ENCODE results near the gene CTDP1. TPM values are rescaled to one million over a fixed set of nuclear protein-coding genes. Genes with fewer than 3 reads are reported as not detected.
A peak's percentile ranks its signal among the peaks of the same experiment; 100 is the strongest.

Gene CTDP1
- total RNA-seq, 4 donors from 2014 or later = 20.7 to 36.2 (median 25.8) TPM

DNA sequence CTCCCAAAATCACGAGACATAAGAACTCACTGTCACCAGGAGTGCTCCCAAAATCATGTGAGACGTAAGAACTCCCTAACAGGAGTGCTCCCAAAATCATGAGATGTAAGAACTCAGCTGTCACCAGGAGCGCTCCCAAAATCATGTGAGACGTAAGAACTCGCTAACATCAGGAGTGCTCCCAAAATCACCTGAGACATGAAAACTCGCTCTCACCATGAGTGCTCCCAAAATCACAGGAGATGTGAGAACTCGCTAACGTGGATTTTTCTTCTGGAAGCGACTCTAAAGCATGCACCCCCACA, 53.1 kb downstream of the CTDP1 start:
- Histone ChIP-seq H3K4me3 (no peak overlapping the region), H3K36me3 (peaks cover 0 to 97% (median 0%) of the 10 kb centered on the region in 3 donors), H3K4me1 (no peaks in the 10 kb centered on the region), H3K9me3 (peaks cover 0 to 33% (median 8%) of the 10 kb centered on the region in 4 donors), H3K27me3 (no peaks in the 10 kb centered on the region), H3K27ac (no peak overlapping the region)
- TF ChIP-seq POLR2A (IDR thresholded peaks at IDR 0.05) = no peak
- TF ChIP-seq, protein P1, sequence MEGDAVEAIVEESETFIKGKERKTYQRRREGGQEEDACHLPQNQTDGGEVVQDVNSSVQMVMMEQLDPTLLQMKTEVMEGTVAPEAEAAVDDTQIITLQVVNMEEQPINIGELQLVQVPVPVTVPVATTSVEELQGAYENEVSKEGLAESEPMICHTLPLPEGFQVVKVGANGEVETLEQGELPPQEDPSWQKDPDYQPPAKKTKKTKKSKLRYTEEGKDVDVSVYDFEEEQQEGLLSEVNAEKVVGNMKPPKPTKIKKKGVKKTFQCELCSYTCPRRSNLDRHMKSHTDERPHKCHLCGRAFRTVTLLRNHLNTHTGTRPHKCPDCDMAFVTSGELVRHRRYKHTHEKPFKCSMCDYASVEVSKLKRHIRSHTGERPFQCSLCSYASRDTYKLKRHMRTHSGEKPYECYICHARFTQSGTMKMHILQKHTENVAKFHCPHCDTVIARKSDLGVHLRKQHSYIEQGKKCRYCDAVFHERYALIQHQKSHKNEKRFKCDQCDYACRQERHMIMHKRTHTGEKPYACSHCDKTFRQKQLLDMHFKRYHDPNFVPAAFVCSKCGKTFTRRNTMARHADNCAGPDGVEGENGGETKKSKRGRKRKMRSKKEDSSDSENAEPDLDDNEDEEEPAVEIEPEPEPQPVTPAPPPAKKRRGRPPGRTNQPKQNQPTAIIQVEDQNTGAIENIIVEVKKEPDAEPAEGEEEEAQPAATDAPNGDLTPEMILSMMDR (IDR thresholded peaks at IDR 0.05) = no peak
- no peak for DNase-seq

DNA sequence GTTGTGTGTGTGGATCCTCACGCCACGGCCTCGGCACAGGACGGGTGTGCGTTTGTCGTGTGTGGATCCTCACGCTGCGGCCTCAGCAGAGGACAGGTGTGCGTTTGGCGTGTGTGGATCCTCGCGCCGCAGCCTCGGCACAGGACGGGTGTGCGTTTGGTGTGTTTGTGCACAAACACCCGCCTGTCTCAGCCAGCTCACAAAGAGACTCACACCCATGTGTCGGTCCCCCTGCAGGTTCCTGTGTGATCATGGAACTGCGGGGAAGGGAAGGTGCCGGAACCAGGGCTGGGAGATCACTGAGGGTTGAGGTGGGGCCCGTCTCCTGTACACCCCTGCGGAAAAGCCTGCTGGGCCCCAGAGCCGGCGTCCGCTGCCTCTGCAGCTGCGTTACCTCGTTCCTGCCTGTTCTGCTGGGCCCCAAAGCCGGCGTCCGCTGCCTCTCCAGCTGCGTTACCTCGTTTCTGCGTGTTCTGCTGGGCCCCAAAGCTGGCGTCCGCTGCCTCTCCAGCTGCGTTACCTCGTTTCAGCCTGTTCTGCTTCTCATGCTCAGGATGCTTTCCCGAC, 53.6 kb downstream of the CTDP1 start:
- no peak for TF ChIP-seq POLR2A (IDR thresholded peaks at IDR 0.05)
- TF ChIP-seq, protein P1 (IDR thresholded peaks at IDR 0.05) = no peak
- H3K4me1 ChIP-seq = no peaks in the 10 kb centered on the region

GRCh38 chr18:79733986-79734770, 54.6 kb downstream of the CTDP1 start:
- DNase-seq = peak in 1 of 3 donors; percentile 30
- TF ChIP-seq, protein P1 (IDR thresholded peaks at IDR 0.05) = no peak
- TF ChIP-seq POLR2A (IDR thresholded peaks at IDR 0.05) = no peak
- Histone ChIP-seq H3K36me3 (peaks cover 0 to 97% (median 0%) of the 10 kb centered on the region in 3 donors), H3K9me3 (peaks cover 0 to 33% (median 8%) of the 10 kb centered on the region in 4 donors), H3K4me1 (no peaks in the 10 kb centered on the region), H3K4me3 (no peak overlapping the region), H3K27me3 (no peaks in the 10 kb centered on the region), H3K27ac (no peak overlapping the region)

More for the DNA sequence above, 53.6 kb downstream of the CTDP1 start:
- H3K27me3 ChIP-seq = no peaks in the 10 kb centered on the region
- DNase-seq = no peak
- peaks cover 0 to 33% (median 8%) of the 10 kb centered on the region in 4 donors for H3K9me3 ChIP-seq
- H3K36me3 ChIP-seq = peaks cover 0 to 97% (median 0%) of the 10 kb centered on the region in 3 donors
- H3K4me3 ChIP-seq = no peak overlapping the region
- no peak overlapping the region for H3K27ac ChIP-seq

DNA sequence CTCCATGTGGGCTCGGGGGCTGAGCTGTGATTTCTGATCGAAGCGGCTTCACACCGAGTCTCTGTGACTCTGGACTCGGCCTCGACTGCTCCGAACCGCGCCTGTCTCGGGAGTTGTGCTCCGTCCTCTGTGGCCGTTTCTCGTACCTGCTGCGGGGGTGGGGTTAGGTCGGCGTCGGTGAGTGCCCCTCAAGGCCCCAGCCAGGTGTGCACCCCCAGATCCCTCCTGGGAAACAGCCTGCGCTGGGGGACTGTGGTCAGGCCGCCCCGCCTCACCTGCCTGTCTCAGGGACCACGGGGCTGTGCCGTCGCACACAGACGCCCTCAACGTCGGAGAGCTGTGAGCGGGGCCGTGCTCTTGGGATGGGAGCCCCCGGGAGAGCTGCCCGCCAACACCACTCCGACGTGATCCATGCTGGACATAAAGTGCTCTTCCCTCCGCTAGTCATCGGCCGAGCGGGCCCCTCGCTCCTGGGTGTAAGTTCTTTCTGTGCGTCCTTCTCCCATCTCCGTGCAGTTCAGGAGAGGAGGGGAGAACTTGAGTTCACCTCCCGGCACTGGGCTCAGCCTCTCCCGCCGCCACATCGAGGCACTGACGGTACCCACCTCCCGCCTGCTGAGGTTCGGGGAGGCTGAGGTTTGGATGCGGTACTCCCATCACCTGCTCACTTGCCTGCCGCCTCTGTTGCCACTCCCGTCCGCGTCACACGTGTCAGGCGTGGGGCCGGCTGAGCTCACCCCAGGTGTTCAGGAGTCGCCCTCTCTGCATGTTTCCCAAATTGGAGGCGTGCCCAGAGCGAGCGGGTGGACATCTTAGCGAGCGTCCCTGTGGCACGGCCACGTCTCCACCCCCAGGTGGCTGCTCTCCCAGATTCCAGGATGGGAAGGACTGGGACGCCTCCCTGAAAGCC, 55.7 kb downstream of the CTDP1 start:
- Histone ChIP-seq H3K27me3 (no peaks in the 10 kb centered on the region), H3K27ac (no peak overlapping the region), H3K9me3 (peaks cover 0 to 31% (median 8%) of the 10 kb centered on the region in 4 donors), H3K4me3 (no peak overlapping the region), H3K4me1 (no peaks in the 10 kb centered on the region), H3K36me3 (peaks cover 0 to 92% (median 0%) of the 10 kb centered on the region in 3 donors)
- peak in 1 of 3 donors; percentile 40 for DNase-seq
- TF ChIP-seq, protein P1 (IDR thresholded peaks at IDR 0.05) = no peak
- TF ChIP-seq POLR2A (IDR thresholded peaks at IDR 0.05) = no peak

GRCh38 chr18:79736230-79736629, 56.6 kb downstream of the CTDP1 start:
- H3K27me3 ChIP-seq = no peaks in the 10 kb centered on the region
- H3K9me3 ChIP-seq = peaks cover 0 to 22% (median 5%) of the 10 kb centered on the region in 4 donors
- peaks cover 0 to 92% (median 0%) of the 10 kb centered on the region in 3 donors for H3K36me3 ChIP-seq
- no peak overlapping the region for H3K27ac ChIP-seq
- H3K4me1 ChIP-seq = no peaks in the 10 kb centered on the region
- H3K4me3 ChIP-seq = no peak overlapping the region
- peak in 1 of 3 donors; percentile 34 for DNase-seq
- TF ChIP-seq POLR2A (IDR thresholded peaks at IDR 0.05) = no peak
- TF ChIP-seq, protein P1 (IDR thresholded peaks at IDR 0.05) = no peak
